Measurements from ENCODE around the gene RPL18. TPM values are rescaled to one million over a fixed set of nuclear protein-coding genes. Genes with fewer than 3 reads are reported as not detected.

Gene RPL18
- total and polyA plus RNA-seq, 9 of the 15 experiments (the other 6 are each of a cell fraction or from before 2014, with no cell fraction given): 312 to 2,635 (median 1,653) TPM

DNA sequence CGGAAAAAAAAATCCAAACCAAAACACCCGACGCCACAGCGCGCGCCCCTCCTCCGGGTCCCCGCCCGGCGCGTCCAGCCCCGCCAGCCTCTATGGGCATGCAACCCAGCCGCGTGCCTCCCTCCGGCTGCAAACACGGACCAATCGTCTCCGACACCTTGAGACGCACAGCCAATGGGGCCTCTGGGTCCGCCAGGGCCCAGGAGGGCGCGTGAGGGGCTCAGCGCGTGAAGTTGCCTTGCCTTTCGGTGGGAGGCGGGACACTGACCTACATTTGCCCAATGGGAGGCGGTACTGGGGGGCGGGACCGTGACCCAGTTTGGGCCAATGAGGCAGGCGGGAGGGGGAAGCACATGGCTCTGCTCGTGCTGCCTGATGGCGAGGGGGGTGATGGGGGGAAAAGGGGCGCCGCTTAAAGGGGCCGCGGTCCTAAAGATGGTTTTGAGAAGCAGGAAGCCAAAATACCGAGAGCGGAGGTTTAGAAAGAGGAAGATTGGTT is 18.5 kb upstream of the RPL18 start (continued):
- TF ChIP-seq ATF3 (IDR thresholded peaks at IDR 0.05) (no peak), ATF3 (CRISPR knock-in tag; conservative IDR thresholded peaks at IDR 0.05) (0 out of 2 replicates have a peak, but pooled peaks have one; percentile 67), NR3C1 (CRISPR knock-in tag; IDR thresholded peaks at IDR 0.05) (peak; percentile 97; the same call in 1 of the 2 replicates), SREBF1 (IDR thresholded peaks at IDR 0.05; ENCODE audit: borderline replicate concordance, low read depth, low read length) (no peak), NEUROD1 (IDR thresholded peaks at IDR 0.05; ENCODE audit: borderline replicate concordance, low read depth, low read length, partially characterized antibody) (peak; percentile 80), ZKSCAN1 (IDR thresholded peaks at IDR 0.05; ENCODE audit: low read depth, low read length) (0 out of 2 replicates have a peak, but pooled peaks have one; percentile 35), PURB (CRISPR knock-in tag; IDR thresholded peaks at IDR 0.05; ENCODE audit: low read depth) (no peak), SMAD4 (CRISPR knock-in tag; conservative IDR thresholded peaks at IDR 0.05) (peak; percentile 60; the same call in 1 of the 2 replicates), NONO (IDR thresholded peaks at IDR 0.05; ENCODE audit: low read depth in 2 of 2, low read length in 1 of 2) (peak in 1 of 2 experiments; percentile 54; a peak in 1 of 4 replicates), NFIX (CRISPR knock-in tag; IDR thresholded peaks at IDR 0.05; ENCODE audit: low read depth) (no peak), LCOR (CRISPR knock-in tag; IDR thresholded peaks at IDR 0.05) (peak; percentile 84; the same call in 1 of the 2 replicates), NFXL1 (CRISPR knock-in tag; IDR thresholded peaks at IDR 0.05) (no peak), TAF1 (IDR thresholded peaks at IDR 0.05; ENCODE audit: control insufficient read depth, extremely low read depth, insufficient read depth, low read length, severe bottlenecking) (peak; percentile 12), THRB (CRISPR knock-in tag; conservative IDR thresholded peaks at IDR 0.05) (no peak), SAFB2 (IDR thresholded peaks at IDR 0.05; ENCODE audit: borderline replicate concordance, low read depth, low read length, severe bottlenecking) (no peak), DLX4 (CRISPR knock-in tag; IDR thresholded peaks at IDR 0.05) (no peak)
- TF ChIP-seq, protein P1, sequence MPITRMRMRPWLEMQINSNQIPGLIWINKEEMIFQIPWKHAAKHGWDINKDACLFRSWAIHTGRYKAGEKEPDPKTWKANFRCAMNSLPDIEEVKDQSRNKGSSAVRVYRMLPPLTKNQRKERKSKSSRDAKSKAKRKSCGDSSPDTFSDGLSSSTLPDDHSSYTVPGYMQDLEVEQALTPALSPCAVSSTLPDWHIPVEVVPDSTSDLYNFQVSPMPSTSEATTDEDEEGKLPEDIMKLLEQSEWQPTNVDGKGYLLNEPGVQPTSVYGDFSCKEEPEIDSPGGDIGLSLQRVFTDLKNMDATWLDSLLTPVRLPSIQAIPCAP (CRISPR knock-in tag; IDR thresholded peaks at IDR 0.05; ENCODE audit: borderline replicate concordance): peak; percentile 59; the same call in 1 of the 2 replicates
- TF ChIP-seq, protein P2, sequence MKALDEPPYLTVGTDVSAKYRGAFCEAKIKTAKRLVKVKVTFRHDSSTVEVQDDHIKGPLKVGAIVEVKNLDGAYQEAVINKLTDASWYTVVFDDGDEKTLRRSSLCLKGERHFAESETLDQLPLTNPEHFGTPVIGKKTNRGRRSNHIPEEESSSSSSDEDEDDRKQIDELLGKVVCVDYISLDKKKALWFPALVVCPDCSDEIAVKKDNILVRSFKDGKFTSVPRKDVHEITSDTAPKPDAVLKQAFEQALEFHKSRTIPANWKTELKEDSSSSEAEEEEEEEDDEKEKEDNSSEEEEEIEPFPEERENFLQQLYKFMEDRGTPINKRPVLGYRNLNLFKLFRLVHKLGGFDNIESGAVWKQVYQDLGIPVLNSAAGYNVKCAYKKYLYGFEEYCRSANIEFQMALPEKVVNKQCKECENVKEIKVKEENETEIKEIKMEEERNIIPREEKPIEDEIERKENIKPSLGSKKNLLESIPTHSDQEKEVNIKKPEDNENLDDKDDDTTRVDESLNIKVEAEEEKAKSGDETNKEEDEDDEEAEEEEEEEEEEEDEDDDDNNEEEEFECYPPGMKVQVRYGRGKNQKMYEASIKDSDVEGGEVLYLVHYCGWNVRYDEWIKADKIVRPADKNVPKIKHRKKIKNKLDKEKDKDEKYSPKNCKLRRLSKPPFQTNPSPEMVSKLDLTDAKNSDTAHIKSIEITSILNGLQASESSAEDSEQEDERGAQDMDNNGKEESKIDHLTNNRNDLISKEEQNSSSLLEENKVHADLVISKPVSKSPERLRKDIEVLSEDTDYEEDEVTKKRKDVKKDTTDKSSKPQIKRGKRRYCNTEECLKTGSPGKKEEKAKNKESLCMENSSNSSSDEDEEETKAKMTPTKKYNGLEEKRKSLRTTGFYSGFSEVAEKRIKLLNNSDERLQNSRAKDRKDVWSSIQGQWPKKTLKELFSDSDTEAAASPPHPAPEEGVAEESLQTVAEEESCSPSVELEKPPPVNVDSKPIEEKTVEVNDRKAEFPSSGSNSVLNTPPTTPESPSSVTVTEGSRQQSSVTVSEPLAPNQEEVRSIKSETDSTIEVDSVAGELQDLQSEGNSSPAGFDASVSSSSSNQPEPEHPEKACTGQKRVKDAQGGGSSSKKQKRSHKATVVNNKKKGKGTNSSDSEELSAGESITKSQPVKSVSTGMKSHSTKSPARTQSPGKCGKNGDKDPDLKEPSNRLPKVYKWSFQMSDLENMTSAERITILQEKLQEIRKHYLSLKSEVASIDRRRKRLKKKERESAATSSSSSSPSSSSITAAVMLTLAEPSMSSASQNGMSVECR (CRISPR knock-in tag; IDR thresholded peaks at IDR 0.05): peak; percentile 60; the same call in 1 of the 2 replicates

Measured in K562 (cell line).